HG03457 (cell line): ENCODE measurements around the gene STAU1.
"Not testable (repeated sequence)": the region's sequence is repeated elsewhere in the genome, so short reads cannot be mapped to it uniquely, and the experiment has no call there.

ENCODE experiments used
- ATAC-seq: cut with Tn5 transposase; IDR thresholded peaks from one replicate; pipeline ENCODE4 v1.9.1; 2021; ENCODE audit warnings: moderate number of reproducible peaks; ENCODE audit not compliant: unreplicated experiment

STAU1 gene

GRCh38 chr20:49207076-49207475 is 18.9 kb upstream of the STAU1 start:
- no peak for ATAC-seq

GRCh38 chr20:49203746-49204145 is 15.6 kb upstream of the STAU1 start:
- ATAC-seq, result no peak

GRCh38 chr20:49203011-49203410 is 14.9 kb upstream of the STAU1 start:
- no peak for ATAC-seq

GRCh38 chr20:49199729-49200293 is 11.7 kb upstream of the STAU1 start:
- no peak for ATAC-seq

- ATAC-seq, result not testable (repeated sequence)
These were observed 4.9 kb upstream of the STAU1 start for GRCh38 chr20:49192944-49193518.

GRCh38 chr20:49187330-49187850 is 744 bp downstream of the STAU1 start:
- ATAC-seq, result no peak

GRCh38 chr20:49186535-49187329 is 1.4 kb downstream of the STAU1 start:
- ATAC-seq, result no peak

- ATAC-seq, result no peak
These were observed 2.9 kb downstream of the STAU1 start for GRCh38 chr20:49185071-49185761.

- no peak for ATAC-seq
These were observed 3.5 kb downstream of the STAU1 start for GRCh38 chr20:49184691-49185070.

GRCh38 chr20:49184084-49184501 is 4.0 kb downstream of the STAU1 start:
- ATAC-seq, result not testable (repeated sequence)

- ATAC-seq, result no peak
These were observed 4.7 kb downstream of the STAU1 start for GRCh38 chr20:49183444-49183843.

- ATAC-seq, result no peak
These were observed 6.8 kb downstream of the STAU1 start for GRCh38 chr20:49181265-49181877.

- ATAC-seq, result no peak
These were observed 8.5 kb downstream of the STAU1 start for GRCh38 chr20:49179368-49180277.

GRCh38 chr20:49174183-49174582 is 14.0 kb downstream of the STAU1 start:
- ATAC-seq, result no peak

GRCh38 chr20:49172413-49172812 is 15.7 kb downstream of the STAU1 start:
- ATAC-seq, result no peak

- ATAC-seq, result no peak
These were observed 16.2 kb downstream of the STAU1 start for GRCh38 chr20:49171909-49172308.

GRCh38 chr20:49170714-49171113 is 17.4 kb downstream of the STAU1 start:
- ATAC-seq, result no peak

GRCh38 chr20:49169547-49169946 is 18.6 kb downstream of the STAU1 start:
- ATAC-seq, result no peak

- not testable (repeated sequence) for ATAC-seq
These were observed 19.3 kb downstream of the STAU1 start for GRCh38 chr20:49168864-49169263.
